OCI-LY3 (cell line): ENCODE measurements around the gene PVALB.

ENCODE experiments used
- H2AFZ ChIP-seq: fragments of 200-600, 300-600 bp; shearing (Covaris generic); 2 replicates; pipeline ENCODE4 v1.6.0; 2014; ENCODE audit warnings: antibody characterized with exemption, low read depth, low read length
- H3K27ac ChIP-seq: fragments of 200-600, 300-600 bp; sonication (generic); 2 replicates; pipeline ENCODE4 v1.5.1; 2014; ENCODE audit warnings: mild to moderate bottlenecking, low read length, moderate library complexity, mixed read lengths
- H3K27me3 ChIP-seq: fragments of 200-600, 300-600 bp; sonication (generic); 2 replicates; pipeline ENCODE4 v1.6.1; 2014; ENCODE audit warnings: low read depth, low read length, mixed read lengths
- H3K36me3 ChIP-seq: fragments of 200-600, 300-600 bp; sonication (generic); replicated peaks from 2 replicates; pipeline ENCODE3; 2014; ENCODE audit warnings: low read depth, low read length, mixed read lengths
- H3K4me1 ChIP-seq: fragments of 300-600, 200-600 bp; sonication (generic); 2 replicates; pipeline ENCODE4 v1.6.1; 2014; ENCODE audit warnings: low read length, mixed read lengths
- H3K4me2 ChIP-seq: fragments of 200-600, 300-600 bp; sonication (generic); 2 replicates; pipeline ENCODE4 v1.6.1; 2014; ENCODE audit warnings: low read length, mixed read lengths
- H3K4me3 ChIP-seq: fragments of 300-600, 200-600 bp; sonication (generic); 2 replicates; pipeline ENCODE4 v1.5.1; 2014; ENCODE audit warnings: antibody characterized with exemption, mild to moderate bottlenecking, low read length, moderate library complexity
- H3K79me2 ChIP-seq: fragments of 300-600, 200-600 bp; shearing (Covaris generic); 2 replicates; pipeline ENCODE4 v1.6.1; 2014; ENCODE audit warnings: mild to moderate bottlenecking, low read length, mixed read lengths
- H3K9ac ChIP-seq: fragments of 300-600, 200-600 bp; shearing (Covaris generic); 2 replicates; pipeline ENCODE4 v1.6.0; 2014; ENCODE audit warnings: mild to moderate bottlenecking, low read length, moderate library complexity
- H3K9me3 ChIP-seq: fragments of 200-600, 300-600 bp; shearing (Covaris generic); 2 replicates; pipeline ENCODE4 v1.6.1; 2014; ENCODE audit warnings: low read length, mixed read lengths; ENCODE audit not compliant: insufficient read depth
- H4K20me1 ChIP-seq: fragments of 200-600, 300-600 bp; sonication (generic); 2 replicates; pipeline ENCODE4 v1.6.1; 2016; ENCODE audit warnings: low read length, mixed read lengths; ENCODE audit not compliant: insufficient read depth
- EZH2phosphoT487 ChIP-seq: fragments of 200-600 bp; shearing (Covaris generic); IDR thresholded peaks from 2 replicates; pipeline ENCODE4 v1.6.1; 2018; ENCODE audit warnings: antibody characterized with exemption, mixed run types, low read depth
- TF ChIP-seq, protein P1 (sequence below): fragments of 200-600, 300-600 bp; sonication (generic); IDR thresholded peaks from 2 replicates; pipeline ENCODE4 v1.5.1; 2014; ENCODE audit warnings: antibody characterized with exemption, low read length, low read depth

Gene PVALB

DNA sequence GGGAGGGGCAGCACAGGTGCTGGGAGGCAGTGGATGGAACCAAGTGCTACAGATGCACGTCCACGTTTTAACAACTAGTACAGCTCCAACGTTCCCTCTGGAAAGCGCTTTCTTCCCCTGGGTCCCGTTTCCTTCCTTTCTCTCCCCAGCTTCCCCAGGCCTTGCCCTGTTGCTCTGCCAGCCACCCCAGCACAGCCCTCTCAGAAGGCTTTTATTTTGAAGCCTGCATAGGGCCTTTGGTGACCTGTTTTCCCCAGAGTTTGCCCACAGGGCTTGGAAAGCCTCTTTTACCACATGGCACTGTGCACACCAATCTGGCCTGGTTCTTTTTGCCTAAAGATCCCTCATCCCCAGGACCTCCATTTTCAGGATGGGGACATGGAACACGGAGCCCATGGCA is 30.1 kb upstream of the PVALB start:
- H3K4me2 ChIP-seq: no peak overlapping the region

DNA sequence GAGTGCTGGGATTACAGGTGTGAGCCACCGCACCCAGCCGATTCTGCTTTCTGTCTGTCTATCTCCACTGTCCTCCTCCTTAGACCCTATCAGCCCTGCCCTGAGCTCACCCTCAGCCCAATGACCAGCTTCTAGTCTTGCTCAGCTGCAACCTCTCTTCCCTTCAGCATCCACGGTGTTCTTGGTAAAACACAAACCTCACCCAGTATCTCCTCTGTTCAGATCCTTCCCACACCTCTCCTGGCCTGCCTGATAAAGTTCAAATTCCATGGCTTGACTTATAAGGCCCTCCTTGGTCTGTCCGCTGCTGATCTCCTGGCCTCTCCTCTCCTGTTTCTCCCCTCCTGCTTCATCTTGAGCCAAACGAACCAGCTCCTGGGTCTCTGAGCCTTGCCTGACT is 29.4 kb upstream of the PVALB start:
- TF ChIP-seq, protein P1, sequence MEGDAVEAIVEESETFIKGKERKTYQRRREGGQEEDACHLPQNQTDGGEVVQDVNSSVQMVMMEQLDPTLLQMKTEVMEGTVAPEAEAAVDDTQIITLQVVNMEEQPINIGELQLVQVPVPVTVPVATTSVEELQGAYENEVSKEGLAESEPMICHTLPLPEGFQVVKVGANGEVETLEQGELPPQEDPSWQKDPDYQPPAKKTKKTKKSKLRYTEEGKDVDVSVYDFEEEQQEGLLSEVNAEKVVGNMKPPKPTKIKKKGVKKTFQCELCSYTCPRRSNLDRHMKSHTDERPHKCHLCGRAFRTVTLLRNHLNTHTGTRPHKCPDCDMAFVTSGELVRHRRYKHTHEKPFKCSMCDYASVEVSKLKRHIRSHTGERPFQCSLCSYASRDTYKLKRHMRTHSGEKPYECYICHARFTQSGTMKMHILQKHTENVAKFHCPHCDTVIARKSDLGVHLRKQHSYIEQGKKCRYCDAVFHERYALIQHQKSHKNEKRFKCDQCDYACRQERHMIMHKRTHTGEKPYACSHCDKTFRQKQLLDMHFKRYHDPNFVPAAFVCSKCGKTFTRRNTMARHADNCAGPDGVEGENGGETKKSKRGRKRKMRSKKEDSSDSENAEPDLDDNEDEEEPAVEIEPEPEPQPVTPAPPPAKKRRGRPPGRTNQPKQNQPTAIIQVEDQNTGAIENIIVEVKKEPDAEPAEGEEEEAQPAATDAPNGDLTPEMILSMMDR: no peak
- TF ChIP-seq EZH2phosphoT487: no peak
- H3K4me3 ChIP-seq: no peak overlapping the region
- H3K79me2 ChIP-seq: no peaks in the 10 kb centered on the region
- peaks cover 13% of the 10 kb centered on the region for H3K4me1 ChIP-seq
- no peak overlapping the region for H2AFZ ChIP-seq
- no peaks in the 10 kb centered on the region for H4K20me1 ChIP-seq
- no peak overlapping the region for H3K9ac ChIP-seq
- no peaks in the 10 kb centered on the region for H3K9me3 ChIP-seq
- H3K27ac ChIP-seq: no peak overlapping the region
- H3K27me3 ChIP-seq: peaks cover 13% of the 10 kb centered on the region; the same call in 1 of the 2 replicates
- H3K36me3 ChIP-seq: no peaks in the 10 kb centered on the region
- H3K4me2 ChIP-seq: no peak overlapping the region

More for the DNA sequence above, 30.1 kb upstream of the PVALB start:
- Histone ChIP-seq H3K36me3 (no peaks in the 10 kb centered on the region), H3K27ac (no peak overlapping the region), H3K4me1 (peaks cover 13% of the 10 kb centered on the region), H3K9me3 (no peaks in the 10 kb centered on the region), H3K79me2 (no peaks in the 10 kb centered on the region), H4K20me1 (no peaks in the 10 kb centered on the region), H3K27me3 (peaks cover 13% of the 10 kb centered on the region; the same call in 1 of the 2 replicates), H3K4me3 (no peak overlapping the region), H3K9ac (no peak overlapping the region), H2AFZ (no peak overlapping the region)
- TF ChIP-seq, protein P1: no peak

DNA sequence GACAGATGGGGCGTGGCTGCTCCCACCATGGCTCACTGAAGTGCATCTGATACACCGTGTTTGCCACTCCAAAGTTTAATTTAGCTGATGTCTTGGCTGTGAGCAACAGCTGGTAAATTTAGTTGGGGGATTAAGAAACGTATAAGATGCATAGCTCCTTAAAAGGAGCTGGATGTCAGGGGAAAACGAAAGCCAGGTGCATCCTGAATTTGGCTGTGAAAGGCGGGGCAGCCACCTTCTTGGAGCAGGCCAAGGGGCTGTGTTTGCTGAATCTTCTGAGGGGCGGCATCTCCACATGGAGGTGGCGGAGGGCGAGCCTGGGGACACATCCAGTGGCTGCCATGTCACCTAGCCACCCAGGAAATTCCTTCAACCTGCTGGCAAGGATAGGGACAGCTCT is 23.3 kb upstream of the PVALB start:
- H3K36me3 ChIP-seq: peaks cover 7% of the 10 kb centered on the region
- 0 out of 2 replicates have a peak, but pooled peaks cover 5% of the 10 kb centered on the region for H3K27me3 ChIP-seq
- no peak overlapping the region for H3K9ac ChIP-seq
- peak overlapping the region; percentile 61 for H3K4me2 ChIP-seq
- peak overlapping the region; percentile 3; the same call in 1 of the 2 replicates for H2AFZ ChIP-seq
- no peak overlapping the region for H3K27ac ChIP-seq
- H3K4me1 ChIP-seq: peaks cover 20% of the 10 kb centered on the region
- TF ChIP-seq, protein P1: no peak
- no peak for TF ChIP-seq EZH2phosphoT487
- H3K9me3 ChIP-seq: peaks cover 9% of the 10 kb centered on the region; the same call in 1 of the 2 replicates
- H3K79me2 ChIP-seq: no peaks in the 10 kb centered on the region
- peak overlapping the region; percentile 29 for H3K4me3 ChIP-seq
- no peaks in the 10 kb centered on the region for H4K20me1 ChIP-seq

DNA sequence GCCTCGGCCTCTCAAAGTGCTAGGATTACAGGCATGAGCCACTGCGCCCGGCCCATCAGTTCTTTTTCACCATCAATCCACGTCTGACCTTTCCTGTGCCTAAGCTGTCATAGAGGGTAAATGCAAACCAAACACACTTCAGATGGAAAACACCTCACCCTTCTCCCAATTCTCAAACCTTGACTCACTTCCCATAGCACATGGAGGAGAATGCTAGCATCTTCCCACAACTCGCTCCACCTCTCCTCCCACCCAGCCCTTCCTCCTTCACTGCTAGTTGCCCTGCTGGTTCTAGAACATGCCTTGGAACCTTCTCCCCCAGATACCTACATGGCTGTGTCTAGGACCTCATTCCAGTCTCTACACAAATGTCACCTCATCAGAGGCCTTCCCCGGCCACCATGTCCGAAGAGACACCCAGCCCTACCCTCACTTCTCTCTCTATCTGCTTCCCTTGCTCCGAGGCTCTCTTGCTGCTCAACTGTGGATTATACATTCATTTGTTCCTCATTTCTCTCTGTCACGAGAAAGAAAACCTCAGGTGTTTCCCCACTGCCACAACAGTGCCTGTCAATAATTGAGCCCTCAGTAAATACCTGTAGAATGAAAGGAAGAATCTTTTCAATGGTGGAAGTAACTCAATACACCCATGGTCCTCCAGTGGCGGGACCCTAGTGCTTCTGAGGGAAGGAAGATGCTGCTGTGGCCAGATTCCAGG is 22.7 kb upstream of the PVALB start:
- Histone ChIP-seq H3K36me3 (peaks cover 7% of the 10 kb centered on the region), H4K20me1 (no peaks in the 10 kb centered on the region), H2AFZ (peak overlapping the region; percentile 3; the same call in 1 of the 2 replicates), H3K9ac (no peak overlapping the region), H3K79me2 (no peaks in the 10 kb centered on the region), H3K4me2 (peak overlapping the region; percentile 61), H3K9me3 (peaks cover 9% of the 10 kb centered on the region; the same call in 1 of the 2 replicates), H3K4me1 (peaks cover 15% of the 10 kb centered on the region), H3K27ac (peak overlapping the region; percentile 26), H3K27me3 (0 out of 2 replicates have a peak, but pooled peaks cover 5% of the 10 kb centered on the region), H3K4me3 (peak overlapping the region; percentile 29)
- TF ChIP-seq, protein P1: no peak
- no peak for TF ChIP-seq EZH2phosphoT487
